A549 (cell line): ENCODE results near the gene BCDIN3D. TPM values are rescaled to one million over a fixed set of nuclear protein-coding genes. Genes with fewer than 3 reads are reported as not detected.

Source experiments
- ATAC-seq, 2 experiments: fragments of 200-7000 bp in 1 of 2; fragments of >200 bp in 1 of 2; cut with Nextera tagmentation in 1 of 2; cut with Tn5 transposase in 1 of 2; 3 replicates each; pipeline versions ENCODE4 v1.8.0 to v1.9.1; 2018 to 2020; ENCODE audit warnings: mild to moderate bottlenecking in 1 of 2, moderate library complexity in 1 of 2
- CTCF ChIA-PET: fragments of 300-600 bp; sonication (Branson Sonifier 250); formaldehyde crosslinking; extraction: SDS; loops from one replicate; lab custom pipeline; 2021; ENCODE audit warnings: antibody characterized with exemption, inconsistent platforms; lab: Yijun Ruan, JAX
- POLR2A ChIA-PET: fragments of 350-600 bp; formaldehyde crosslinking; extraction: SDS; loops from one replicate; lab custom pipeline; 2021; ENCODE audit warnings: antibody characterized with exemption, inconsistent platforms; lab: Yijun Ruan, JAX
- DNase-seq, 2 experiments: peaks; one replicate each; pipeline versions ENCODE4 v3.0.0 to v3.0.0-alpha.2; 2011 to 2016; ENCODE audit warnings: low read depth in 1 of 2, low spot score in 1 of 2
- FAIRE-seq: peaks from 2 replicates; lab custom pipeline; 2011; peaks lifted over from hg19 to GRCh38; lab: Jason Lieb, UNC
- H3K27ac ChIP-seq, 2 experiments: fragments of >200 bp; sonication (Bioruptor Twin); formaldehyde crosslinking; 3 replicates each; pipeline ENCODE4 v1.5.1; 2016 to 2017
- H3K4me1 ChIP-seq: fragments of >200 bp; sonication (Bioruptor Twin); formaldehyde crosslinking; 3 replicates; pipeline ENCODE4 v1.6.1; 2016
- H3K4me2 ChIP-seq: fragments of >200 bp; sonication (Bioruptor Twin); formaldehyde crosslinking; 3 replicates; pipeline ENCODE4 v1.6.1; 2016
- H3K4me3 ChIP-seq: fragments of >200 bp; sonication (Bioruptor Twin); formaldehyde crosslinking; 3 replicates; pipeline ENCODE4 v1.5.1; 2016
- H3K9me3 ChIP-seq: fragments of >200 bp; sonication (Bioruptor Twin); formaldehyde crosslinking; 3 replicates; pipeline ENCODE4 v1.6.1; 2016
- CHD2 ChIP-seq: fragments of 150-350 bp; IDR thresholded peaks from 2 replicates; pipeline ENCODE4 v1.6.1; 2014; ENCODE audit warnings: low read length; ENCODE audit not compliant: partially characterized antibody
- CHD4 ChIP-seq: fragments of 200-600 bp; sonication (generic); IDR thresholded peaks from 2 replicates; pipeline ENCODE4 v1.6.1; 2016; ENCODE audit warnings: antibody characterized with exemption, mild to moderate bottlenecking, borderline replicate concordance
- EHF ChIP-seq: fragments of 250-450 bp; sonication (Bioruptor Pico); IDR thresholded peaks from 2 replicates; pipeline ENCODE4 v1.5.0; 2020; ENCODE audit warnings: mild to moderate bottlenecking
- EHMT2 ChIP-seq: fragments of 200-600 bp; sonication (generic); IDR thresholded peaks from 2 replicates; pipeline ENCODE4 v1.6.1; 2016; ENCODE audit warnings: antibody characterized with exemption, low read depth, mild to moderate bottlenecking, moderate library complexity
- ESRRA ChIP-seq: fragments of 150-350 bp; IDR thresholded peaks from 2 replicates; pipeline ENCODE4 v1.6.1; 2014; ENCODE audit warnings: mild to moderate bottlenecking, low read length, borderline replicate concordance
- GATA3 ChIP-seq: IDR thresholded peaks from 2 replicates; pipeline ENCODE4 v1.6.1; 2012; ENCODE audit warnings: borderline replicate concordance
- HDAC2 ChIP-seq: fragments of 200-600 bp; sonication (generic); IDR thresholded peaks from 2 replicates; pipeline ENCODE4 v1.6.1; 2016
- HOXA7 ChIP-seq: fragments of 250-450 bp; sonication (Bioruptor Pico); IDR thresholded peaks from 2 replicates; pipeline ENCODE4 v1.5.0; 2020; ENCODE audit warnings: mild to moderate bottlenecking, moderate library complexity
- HOXB13 ChIP-seq: fragments of 250-450 bp; sonication (Bioruptor Pico); IDR thresholded peaks from 2 replicates; pipeline ENCODE4 v1.5.0; 2020; ENCODE audit warnings: low read depth, mild to moderate bottlenecking, moderate library complexity
- HOXB5 ChIP-seq: fragments of 250-450 bp; sonication (Bioruptor Pico); IDR thresholded peaks from 2 replicates; pipeline ENCODE4 v1.5.0; 2020; ENCODE audit warnings: mild to moderate bottlenecking, moderate library complexity
- MAFK ChIP-seq: fragments of 450-650 bp; IDR thresholded peaks from 2 replicates; pipeline ENCODE4 v1.6.1; 2014; ENCODE audit not compliant: partially characterized antibody
- MAZ ChIP-seq: fragments of 150-350 bp; IDR thresholded peaks from 2 replicates; pipeline ENCODE4 v1.6.1; 2014; ENCODE audit warnings: antibody characterized with exemption, low read depth, low read length, borderline replicate concordance
- MYC ChIP-seq: IDR thresholded peaks from 2 replicates; pipeline ENCODE4 v1.6.1; 2012; ENCODE audit warnings: mild to moderate bottlenecking, inconsistent platforms, low read length, improper control_type of control experiment, borderline replicate concordance
- NFE2L2 ChIP-seq: fragments of 150-350 bp; conservative IDR thresholded peaks from 2 replicates; pipeline ENCODE4 v1.6.1; 2014; ENCODE audit warnings: low read length
- PHF8 ChIP-seq: fragments of 200-600 bp; sonication (generic); IDR thresholded peaks from 2 replicates; pipeline ENCODE4 v1.6.1; 2016; ENCODE audit warnings: low read depth, mild to moderate bottlenecking, antibody characterized with exemption, moderate library complexity, borderline replicate concordance
- POLR2A ChIP-seq: IDR thresholded peaks from 2 replicates; pipeline ENCODE4 v1.6.1; 2012; ENCODE audit warnings: mild to moderate bottlenecking, low read length
- RARB ChIP-seq: fragments of 250-450 bp; sonication (Bioruptor Pico); IDR thresholded peaks from 2 replicates; pipeline ENCODE4 v1.8.0; 2021; ENCODE audit warnings: mild to moderate bottlenecking, moderate library complexity
- SMC3 ChIP-seq: fragments of >200 bp; sonication (Bioruptor Twin); formaldehyde crosslinking; IDR thresholded peaks from 3 replicates; pipeline ENCODE4 v1.6.1; 2018; ENCODE audit warnings: inconsistent platforms
- ZC3H11A ChIP-seq: fragments of 450-650 bp; IDR thresholded peaks from 2 replicates; pipeline ENCODE4 v1.6.1; 2014; ENCODE audit warnings: antibody characterized with exemption, mild to moderate bottlenecking
- ZNF302 ChIP-seq: fragments of 250-450 bp; sonication (Bioruptor Pico); IDR thresholded peaks from 2 replicates; pipeline ENCODE4 v1.9.0; 2021; ENCODE audit warnings: inconsistent platforms, mild to moderate bottlenecking, moderate library complexity
- WGBS: methylation state at CpG from one replicate; pipeline ENCODE4 v1.1.6; 2017; ENCODE audit errors: missing lambda C conversion rate; 5-methylcytosine and 5-hydroxymethylcytosine counted together
- polyA plus RNA-seq, 4 experiments: library from polyadenylated mRNA; depleted of rRNA in 3 of 4; stranded (reverse); fragments of >200 nt; fragmentation: RNase III in 1 of 4; extraction: RNeasy Plus Mini Kit Qiagen cat#74134 plus additional on column Dnase treatment in 1 of 4; gene quantifications; 2 replicates in 3 of 4; 3 replicates in 1 of 4; pipeline ENCODE4 v1.2.3, GENCODE V29; 2011 to 2017
- TF ChIP-seq, protein P1 (sequence below): fragments of 250-450 bp; sonication (Bioruptor Pico); IDR thresholded peaks from 2 replicates; pipeline ENCODE4 v1.5.0; 2021; ENCODE audit warnings: mild to moderate bottlenecking, moderate library complexity, borderline replicate concordance
- TF ChIP-seq, protein P2 (sequence below): IDR thresholded peaks from 2 replicates; pipeline ENCODE4 v1.6.1; 2012
- TF ChIP-seq, protein P3 (sequence below): fragments of >200 bp; sonication (Bioruptor Twin); formaldehyde crosslinking; IDR thresholded peaks from 3 replicates; pipeline ENCODE4 v1.5.1; 2016
- TF ChIP-seq, protein P4 (sequence below): fragments of >200 bp; sonication (Bioruptor Twin); formaldehyde crosslinking; IDR thresholded peaks from 3 replicates; pipeline ENCODE4 v1.6.1; 2016
- TF ChIP-seq, protein P5 (sequence below): IDR thresholded peaks from 2 replicates; pipeline ENCODE4 v1.6.1; 2012; ENCODE audit warnings: low read depth, borderline replicate concordance
- TF ChIP-seq, protein P6 (sequence below): fragments of 200-600 bp; sonication (generic); IDR thresholded peaks from 2 replicates; pipeline ENCODE4 v1.6.1; 2016; ENCODE audit warnings: antibody characterized with exemption, mild to moderate bottlenecking, moderate library complexity
- TF ChIP-seq, protein P7 (sequence below): fragments of 250-450 bp; sonication (Bioruptor Pico); IDR thresholded peaks from 2 replicates; pipeline ENCODE4 v1.5.0; 2020; ENCODE audit warnings: low read depth, mild to moderate bottlenecking, moderate library complexity

Gene BCDIN3D
- polyA plus RNA-seq, 2 of the 4 experiments (the other 2 are of a cell fraction), result 4.2 to 5.8 TPM

DNA sequence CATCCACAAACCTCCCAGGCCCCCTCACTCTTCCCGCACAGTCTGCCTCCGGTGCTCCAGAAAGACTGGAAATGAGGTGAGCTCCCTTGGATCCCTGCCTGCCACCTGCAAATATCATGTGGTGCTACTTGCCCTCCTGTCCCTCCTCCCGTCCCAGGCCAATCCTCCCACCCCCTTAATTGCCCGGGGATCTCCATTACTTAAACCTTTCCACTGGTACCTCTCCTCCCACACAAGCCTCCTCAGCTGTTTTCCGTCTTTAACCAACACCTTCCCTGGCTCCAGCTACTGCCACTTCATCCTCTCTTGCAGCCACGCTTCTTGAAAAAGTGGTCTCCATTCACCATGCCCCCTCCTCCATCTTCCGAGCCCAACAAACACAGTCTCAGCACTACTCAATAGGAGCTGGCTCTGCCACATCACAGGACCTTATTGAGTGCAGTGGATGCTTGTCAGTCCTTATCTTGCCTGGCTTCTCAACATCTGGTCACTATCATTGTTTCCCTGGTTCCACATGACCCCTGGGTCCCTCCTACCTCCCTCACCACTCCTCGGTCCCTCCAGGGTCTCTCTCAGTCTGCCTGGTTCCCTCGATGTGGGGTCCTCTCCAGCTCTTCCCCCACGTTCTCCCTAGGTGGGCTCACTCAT is 49.3 kb upstream of the BCDIN3D start:
- no peak overlapping the region for H3K4me2 ChIP-seq
- WGBS, result 51% methylated on average over 10 of the region's 10 CpGs
- H3K27ac ChIP-seq, result no peak overlapping the region
- ChIA-PET POLR2A (no interaction called here), CTCF (interaction anchor here (0.8 to 2.2 kb wide), 4 partner anchors 11 to 102 kb away, joined by 3 to 8 read pairs (median 5); no protein-coding TSS in a partner anchor)
- TF ChIP-seq, protein P1, sequence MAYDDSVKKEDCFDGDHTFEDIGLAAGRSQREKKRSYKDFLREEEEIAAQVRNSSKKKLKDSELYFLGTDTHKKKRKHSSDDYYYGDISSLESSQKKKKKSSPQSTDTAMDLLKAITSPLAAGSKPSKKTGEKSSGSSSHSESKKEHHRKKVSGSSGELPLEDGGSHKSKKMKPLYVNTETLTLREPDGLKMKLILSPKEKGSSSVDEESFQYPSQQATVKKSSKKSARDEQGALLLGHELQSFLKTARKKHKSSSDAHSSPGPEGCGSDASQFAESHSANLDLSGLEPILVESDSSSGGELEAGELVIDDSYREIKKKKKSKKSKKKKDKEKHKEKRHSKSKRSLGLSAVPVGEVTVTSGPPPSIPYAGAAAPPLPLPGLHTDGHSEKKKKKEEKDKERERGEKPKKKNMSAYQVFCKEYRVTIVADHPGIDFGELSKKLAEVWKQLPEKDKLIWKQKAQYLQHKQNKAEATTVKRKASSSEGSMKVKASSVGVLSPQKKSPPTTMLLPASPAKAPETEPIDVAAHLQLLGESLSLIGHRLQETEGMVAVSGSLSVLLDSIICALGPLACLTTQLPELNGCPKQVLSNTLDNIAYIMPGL, result no peak
- TF ChIP-seq EHMT2, result no peak
- TF ChIP-seq EHF (CRISPR knock-in tag), result no peak
- TF ChIP-seq, protein P2, sequence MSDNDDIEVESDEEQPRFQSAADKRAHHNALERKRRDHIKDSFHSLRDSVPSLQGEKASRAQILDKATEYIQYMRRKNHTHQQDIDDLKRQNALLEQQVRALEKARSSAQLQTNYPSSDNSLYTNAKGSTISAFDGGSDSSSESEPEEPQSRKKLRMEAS, result no peak
- no peak for TF ChIP-seq ESRRA
- no peak for TF ChIP-seq MAZ
- TF ChIP-seq NFE2L2, result no peak
- no peak for TF ChIP-seq ZNF302
- TF ChIP-seq, protein P3, sequence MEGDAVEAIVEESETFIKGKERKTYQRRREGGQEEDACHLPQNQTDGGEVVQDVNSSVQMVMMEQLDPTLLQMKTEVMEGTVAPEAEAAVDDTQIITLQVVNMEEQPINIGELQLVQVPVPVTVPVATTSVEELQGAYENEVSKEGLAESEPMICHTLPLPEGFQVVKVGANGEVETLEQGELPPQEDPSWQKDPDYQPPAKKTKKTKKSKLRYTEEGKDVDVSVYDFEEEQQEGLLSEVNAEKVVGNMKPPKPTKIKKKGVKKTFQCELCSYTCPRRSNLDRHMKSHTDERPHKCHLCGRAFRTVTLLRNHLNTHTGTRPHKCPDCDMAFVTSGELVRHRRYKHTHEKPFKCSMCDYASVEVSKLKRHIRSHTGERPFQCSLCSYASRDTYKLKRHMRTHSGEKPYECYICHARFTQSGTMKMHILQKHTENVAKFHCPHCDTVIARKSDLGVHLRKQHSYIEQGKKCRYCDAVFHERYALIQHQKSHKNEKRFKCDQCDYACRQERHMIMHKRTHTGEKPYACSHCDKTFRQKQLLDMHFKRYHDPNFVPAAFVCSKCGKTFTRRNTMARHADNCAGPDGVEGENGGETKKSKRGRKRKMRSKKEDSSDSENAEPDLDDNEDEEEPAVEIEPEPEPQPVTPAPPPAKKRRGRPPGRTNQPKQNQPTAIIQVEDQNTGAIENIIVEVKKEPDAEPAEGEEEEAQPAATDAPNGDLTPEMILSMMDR, result no peak
- TF ChIP-seq HOXA7 (CRISPR knock-in tag), result no peak
- TF ChIP-seq HOXB5 (CRISPR knock-in tag), result no peak
- TF ChIP-seq SMC3, result no peak
- no peak for TF ChIP-seq MYC
- no peak for TF ChIP-seq MAFK
- no peak for ATAC-seq
- DNase-seq, result no peak
- no peaks in the 10 kb centered on the region for H3K9me3 ChIP-seq
- no peak for FAIRE-seq
- peaks cover 26% of the 10 kb centered on the region for H3K4me1 ChIP-seq
- no peak overlapping the region for H3K4me3 ChIP-seq

DNA sequence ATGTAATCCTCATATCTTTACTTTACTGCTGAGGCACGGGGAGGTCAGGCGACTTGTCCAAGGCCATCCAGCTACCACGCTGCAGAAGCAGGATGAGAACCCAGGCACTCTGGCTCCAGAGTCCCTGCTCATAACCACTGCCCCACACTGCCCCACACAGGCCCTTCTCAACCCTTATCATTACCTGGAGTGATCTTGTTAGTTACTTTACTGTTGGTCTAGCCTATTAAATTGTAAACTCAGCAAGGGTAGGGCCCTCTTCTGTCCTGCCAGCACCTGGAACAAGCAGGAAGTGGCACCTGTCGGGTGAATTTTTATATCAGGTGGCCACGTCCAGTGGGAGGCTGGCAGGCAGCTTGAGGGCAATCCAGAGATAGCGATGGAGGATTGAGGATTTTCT is 48.6 kb upstream of the BCDIN3D start:
- CTCF ChIA-PET, result interaction anchor here (0.8 to 3.4 kb wide), 5 partner anchors 10 to 103 kb away, joined by 3 to 14 read pairs (median 7); no protein-coding TSS in a partner anchor
- TF ChIP-seq ZC3H11A (no peak), RARB (CRISPR knock-in tag) (no peak), POLR2A (no peak), EHF (CRISPR knock-in tag) (no peak), CHD2 (no peak), PHF8 (no peak), HOXB13 (CRISPR knock-in tag) (no peak), MYC (no peak), CHD4 (no peak), GATA3 (no peak), MAZ (no peak), HDAC2 (no peak), EHMT2 (no peak)
- TF ChIP-seq, protein P4, sequence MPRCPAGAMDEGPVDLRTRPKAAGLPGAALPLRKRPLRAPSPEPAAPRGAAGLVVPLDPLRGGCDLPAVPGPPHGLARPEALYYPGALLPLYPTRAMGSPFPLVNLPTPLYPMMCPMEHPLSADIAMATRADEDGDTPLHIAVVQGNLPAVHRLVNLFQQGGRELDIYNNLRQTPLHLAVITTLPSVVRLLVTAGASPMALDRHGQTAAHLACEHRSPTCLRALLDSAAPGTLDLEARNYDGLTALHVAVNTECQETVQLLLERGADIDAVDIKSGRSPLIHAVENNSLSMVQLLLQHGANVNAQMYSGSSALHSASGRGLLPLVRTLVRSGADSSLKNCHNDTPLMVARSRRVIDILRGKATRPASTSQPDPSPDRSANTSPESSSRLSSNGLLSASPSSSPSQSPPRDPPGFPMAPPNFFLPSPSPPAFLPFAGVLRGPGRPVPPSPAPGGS, result no peak
- TF ChIP-seq, protein P5, sequence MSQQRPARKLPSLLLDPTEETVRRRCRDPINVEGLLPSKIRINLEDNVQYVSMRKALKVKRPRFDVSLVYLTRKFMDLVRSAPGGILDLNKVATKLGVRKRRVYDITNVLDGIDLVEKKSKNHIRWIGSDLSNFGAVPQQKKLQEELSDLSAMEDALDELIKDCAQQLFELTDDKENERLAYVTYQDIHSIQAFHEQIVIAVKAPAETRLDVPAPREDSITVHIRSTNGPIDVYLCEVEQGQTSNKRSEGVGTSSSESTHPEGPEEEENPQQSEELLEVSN, result no peak
- TF ChIP-seq, protein P6, sequence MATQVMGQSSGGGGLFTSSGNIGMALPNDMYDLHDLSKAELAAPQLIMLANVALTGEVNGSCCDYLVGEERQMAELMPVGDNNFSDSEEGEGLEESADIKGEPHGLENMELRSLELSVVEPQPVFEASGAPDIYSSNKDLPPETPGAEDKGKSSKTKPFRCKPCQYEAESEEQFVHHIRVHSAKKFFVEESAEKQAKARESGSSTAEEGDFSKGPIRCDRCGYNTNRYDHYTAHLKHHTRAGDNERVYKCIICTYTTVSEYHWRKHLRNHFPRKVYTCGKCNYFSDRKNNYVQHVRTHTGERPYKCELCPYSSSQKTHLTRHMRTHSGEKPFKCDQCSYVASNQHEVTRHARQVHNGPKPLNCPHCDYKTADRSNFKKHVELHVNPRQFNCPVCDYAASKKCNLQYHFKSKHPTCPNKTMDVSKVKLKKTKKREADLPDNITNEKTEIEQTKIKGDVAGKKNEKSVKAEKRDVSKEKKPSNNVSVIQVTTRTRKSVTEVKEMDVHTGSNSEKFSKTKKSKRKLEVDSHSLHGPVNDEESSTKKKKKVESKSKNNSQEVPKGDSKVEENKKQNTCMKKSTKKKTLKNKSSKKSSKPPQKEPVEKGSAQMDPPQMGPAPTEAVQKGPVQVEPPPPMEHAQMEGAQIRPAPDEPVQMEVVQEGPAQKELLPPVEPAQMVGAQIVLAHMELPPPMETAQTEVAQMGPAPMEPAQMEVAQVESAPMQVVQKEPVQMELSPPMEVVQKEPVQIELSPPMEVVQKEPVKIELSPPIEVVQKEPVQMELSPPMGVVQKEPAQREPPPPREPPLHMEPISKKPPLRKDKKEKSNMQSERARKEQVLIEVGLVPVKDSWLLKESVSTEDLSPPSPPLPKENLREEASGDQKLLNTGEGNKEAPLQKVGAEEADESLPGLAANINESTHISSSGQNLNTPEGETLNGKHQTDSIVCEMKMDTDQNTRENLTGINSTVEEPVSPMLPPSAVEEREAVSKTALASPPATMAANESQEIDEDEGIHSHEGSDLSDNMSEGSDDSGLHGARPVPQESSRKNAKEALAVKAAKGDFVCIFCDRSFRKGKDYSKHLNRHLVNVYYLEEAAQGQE, result no peak
- TF ChIP-seq, protein P7, sequence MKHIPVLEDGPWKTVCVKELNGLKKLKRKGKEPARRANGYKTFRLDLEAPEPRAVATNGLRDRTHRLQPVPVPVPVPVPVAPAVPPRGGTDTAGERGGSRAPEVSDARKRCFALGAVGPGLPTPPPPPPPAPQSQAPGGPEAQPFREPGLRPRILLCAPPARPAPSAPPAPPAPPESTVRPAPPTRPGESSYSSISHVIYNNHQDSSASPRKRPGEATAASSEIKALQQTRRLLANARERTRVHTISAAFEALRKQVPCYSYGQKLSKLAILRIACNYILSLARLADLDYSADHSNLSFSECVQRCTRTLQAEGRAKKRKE (CRISPR knock-in tag), result no peak
- POLR2A ChIA-PET, result no interaction called here
- Histone ChIP-seq H3K27ac (no peak overlapping the region), H3K4me1 (peaks cover 26% of the 10 kb centered on the region), H3K9me3 (no peaks in the 10 kb centered on the region), H3K4me2 (no peak overlapping the region), H3K4me3 (no peak overlapping the region)
- no peak for FAIRE-seq
- 66% methylated on average over 6 of the region's 6 CpGs for WGBS
- no peak for DNase-seq
- no peak for ATAC-seq
